GM19438 (cell line): ENCODE measurements around the gene PSAP.

Experiments used
- ATAC-seq: cut with Tn5 transposase; IDR thresholded peaks from one replicate; pipeline ENCODE4 v1.9.1; 2021; ENCODE audit warnings: low read depth; ENCODE audit not compliant: unreplicated experiment

The PSAP gene

GRCh38 chr10:71771821-71772617, 79.0 kb downstream of the PSAP start:
- ATAC-seq, result no peak

DNA sequence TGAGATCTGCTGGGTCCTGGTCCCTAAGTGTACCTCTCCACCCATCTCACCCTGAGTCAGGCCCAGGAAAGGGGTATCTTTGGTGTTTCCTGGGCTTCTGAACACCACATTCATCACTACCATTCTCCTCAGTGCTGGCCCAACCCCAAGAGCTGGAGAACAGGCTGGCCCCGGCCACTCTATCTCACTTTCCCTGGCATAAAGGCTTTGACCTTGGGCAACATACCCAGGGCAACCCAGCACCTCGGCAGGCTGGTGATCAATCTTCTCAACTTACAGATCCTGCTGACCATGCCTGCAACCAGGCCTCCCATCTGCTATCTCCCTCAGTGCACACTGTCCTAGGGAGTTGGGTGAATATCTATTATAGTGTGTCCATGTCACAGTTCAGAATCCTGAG, 79.8 kb downstream of the PSAP start:
- ATAC-seq, result no peak

DNA sequence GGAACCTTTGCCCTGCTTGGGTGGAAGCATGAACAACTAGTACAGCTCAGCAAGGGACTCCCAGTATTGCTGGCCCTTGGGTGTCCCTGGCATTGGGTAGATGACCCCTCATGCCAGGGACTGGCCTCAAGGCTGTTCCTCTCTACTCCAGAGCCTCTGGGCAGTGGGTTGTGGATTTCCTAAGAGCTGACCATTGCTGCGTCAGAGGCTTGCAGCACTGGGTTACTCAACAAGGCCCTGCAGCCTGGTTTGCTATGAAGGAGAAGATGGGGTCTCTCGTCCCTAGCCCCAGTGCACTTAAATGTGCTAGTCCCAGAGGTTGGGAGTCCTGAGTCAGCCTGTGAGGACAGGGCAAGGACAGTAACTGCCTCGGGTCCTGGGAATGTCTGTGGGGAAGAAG, 80.3 kb downstream of the PSAP start:
- no peak for ATAC-seq

- no peak for ATAC-seq
Measured at GRCh38 chr10:71770255-71770654, 80.8 kb downstream of the PSAP start.

- ATAC-seq, result no peak
Measured at GRCh38 chr10:71769279-71769823, 81.7 kb downstream of the PSAP start.

GRCh38 chr10:71767420-71768035, 83.5 kb downstream of the PSAP start:
- ATAC-seq, result no peak

GRCh38 chr10:71766717-71767419, 84.2 kb downstream of the PSAP start:
- no peak for ATAC-seq
